MM.1S (cell line): Measurements from ENCODE around the gene FHIT.

Source experiments
- DNase-seq: peaks from one replicate; pipeline ENCODE4 v3.0.0-alpha.2; 2015
- H2AFZ ChIP-seq: fragments of 300-600 bp; sonication (generic); 2 replicates; pipeline ENCODE4 v1.6.0; 2016; ENCODE audit warnings: antibody characterized with exemption, low read length
- H3F3A ChIP-seq: fragments of 300-600 bp; sonication (generic); 2 replicates; pipeline ENCODE4 v1.6.1; 2016; ENCODE audit warnings: mild to moderate bottlenecking, antibody characterized with exemption, low read length, moderate library complexity, mixed read lengths; ENCODE audit not compliant: insufficient read depth
- H3K27ac ChIP-seq: fragments of 300-600 bp; sonication (generic); 2 replicates; pipeline ENCODE4 v1.5.1; 2016; ENCODE audit warnings: mild to moderate bottlenecking, low read length
- H3K27me3 ChIP-seq: fragments of 300-600 bp; sonication (generic); replicated peaks from 2 replicates; pipeline ENCODE4 v1.6.0; 2016; ENCODE audit warnings: low read length; ENCODE audit not compliant: insufficient read depth
- H3K36me3 ChIP-seq: fragments of 300-600 bp; sonication (generic); replicated peaks from 2 replicates; pipeline ENCODE4 v1.6.1; 2016; ENCODE audit warnings: mild to moderate bottlenecking, low read length, mixed read lengths; ENCODE audit not compliant: insufficient read depth
- H3K4me1 ChIP-seq: fragments of 300-600 bp; sonication (generic); 2 replicates; pipeline ENCODE4 v1.6.1; 2016; ENCODE audit warnings: low read length, mixed read lengths
- H3K4me2 ChIP-seq: fragments of 300-600 bp; sonication (generic); 2 replicates; pipeline ENCODE4 v1.6.0; 2016; ENCODE audit warnings: low read depth, low read length
- H3K4me3 ChIP-seq: fragments of 300-600 bp; sonication (generic); 2 replicates; pipeline ENCODE4 v1.5.1; 2016; ENCODE audit warnings: low read length, mixed read lengths
- H3K79me2 ChIP-seq: fragments of 300-600 bp; sonication (generic); 2 replicates; pipeline ENCODE4 v1.6.1; 2016; ENCODE audit warnings: mixed run types, low read length, mixed read lengths
- H3K9ac ChIP-seq: fragments of 300-600 bp; sonication (generic); 2 replicates; pipeline ENCODE4 v1.6.1; 2016; ENCODE audit warnings: low read length, mixed read lengths
- H3K9me2 ChIP-seq: fragments of 300-600 bp; sonication (generic); replicated peaks from 2 replicates; pipeline ENCODE4 v1.6.1; 2016; ENCODE audit warnings: mild to moderate bottlenecking, low read length, mixed read lengths; ENCODE audit not compliant: insufficient read depth
- H3K9me3 ChIP-seq: fragments of 300-600 bp; sonication (generic); replicated peaks from 2 replicates; pipeline ENCODE4 v1.6.1; 2016; ENCODE audit warnings: mild to moderate bottlenecking, low read length, mixed read lengths; ENCODE audit not compliant: insufficient read depth
- H4K20me1 ChIP-seq: fragments of 300-600 bp; sonication (generic); 2 replicates; pipeline ENCODE4 v1.6.1; 2016; ENCODE audit warnings: mild to moderate bottlenecking, low read length, moderate library complexity, mixed read lengths; ENCODE audit not compliant: insufficient read depth
- EZH2 ChIP-seq: fragments of 300-600 bp; sonication (generic); optimal IDR thresholded peaks from 2 replicates; pipeline ENCODE3; 2017; ENCODE audit warnings: low read depth, mild to moderate bottlenecking, antibody characterized with exemption, low read length, mixed read lengths
- EZH2phosphoT487 ChIP-seq: fragments of 300-600 bp; sonication (generic); IDR thresholded peaks from 2 replicates; pipeline ENCODE4 v1.6.1; 2018; ENCODE audit warnings: antibody characterized with exemption, low read length
- TF ChIP-seq, protein P1 (sequence below): fragments of 300-600 bp; sonication (generic); IDR thresholded peaks from 2 replicates; pipeline ENCODE4 v1.5.1; 2016; ENCODE audit warnings: antibody characterized with exemption, low read length, mixed read lengths

The FHIT gene

DNA sequence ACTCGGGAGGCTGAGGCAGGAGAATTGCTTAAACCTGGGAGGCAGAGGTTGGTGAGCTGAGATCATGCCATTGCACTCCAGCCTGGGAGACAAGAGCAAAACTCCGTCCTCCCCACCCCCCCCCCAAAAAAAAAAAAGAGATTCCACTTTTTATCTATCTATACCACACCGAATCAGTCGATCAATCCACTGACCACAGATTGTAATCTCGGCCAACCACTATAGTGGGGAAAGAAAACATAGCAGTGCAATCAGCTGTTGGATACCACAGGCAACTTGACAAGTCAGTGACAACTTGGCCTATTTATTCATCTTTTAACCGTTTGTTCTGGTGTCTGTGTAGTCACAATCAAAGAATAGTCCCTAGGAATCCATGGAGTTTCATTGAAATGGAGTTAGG, 299.2 kb downstream of the FHIT start:
- H3K27ac ChIP-seq: no peak overlapping the region
- no peak overlapping the region for H3K9ac ChIP-seq
- H3K4me3 ChIP-seq: no peak overlapping the region
- H3K79me2 ChIP-seq: no peaks in the 10 kb centered on the region
- no peaks in the 10 kb centered on the region for H3K4me1 ChIP-seq
- H3F3A ChIP-seq: no peaks in the 10 kb centered on the region
- no peak for DNase-seq
- H3K9me2 ChIP-seq: no peaks in the 10 kb centered on the region
- H4K20me1 ChIP-seq: no peaks in the 10 kb centered on the region
- TF ChIP-seq EZH2phosphoT487 (no peak), EZH2 (no peak)
- TF ChIP-seq, protein P1, sequence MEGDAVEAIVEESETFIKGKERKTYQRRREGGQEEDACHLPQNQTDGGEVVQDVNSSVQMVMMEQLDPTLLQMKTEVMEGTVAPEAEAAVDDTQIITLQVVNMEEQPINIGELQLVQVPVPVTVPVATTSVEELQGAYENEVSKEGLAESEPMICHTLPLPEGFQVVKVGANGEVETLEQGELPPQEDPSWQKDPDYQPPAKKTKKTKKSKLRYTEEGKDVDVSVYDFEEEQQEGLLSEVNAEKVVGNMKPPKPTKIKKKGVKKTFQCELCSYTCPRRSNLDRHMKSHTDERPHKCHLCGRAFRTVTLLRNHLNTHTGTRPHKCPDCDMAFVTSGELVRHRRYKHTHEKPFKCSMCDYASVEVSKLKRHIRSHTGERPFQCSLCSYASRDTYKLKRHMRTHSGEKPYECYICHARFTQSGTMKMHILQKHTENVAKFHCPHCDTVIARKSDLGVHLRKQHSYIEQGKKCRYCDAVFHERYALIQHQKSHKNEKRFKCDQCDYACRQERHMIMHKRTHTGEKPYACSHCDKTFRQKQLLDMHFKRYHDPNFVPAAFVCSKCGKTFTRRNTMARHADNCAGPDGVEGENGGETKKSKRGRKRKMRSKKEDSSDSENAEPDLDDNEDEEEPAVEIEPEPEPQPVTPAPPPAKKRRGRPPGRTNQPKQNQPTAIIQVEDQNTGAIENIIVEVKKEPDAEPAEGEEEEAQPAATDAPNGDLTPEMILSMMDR: no peak
- no peaks in the 10 kb centered on the region for H3K36me3 ChIP-seq
- H3K27me3 ChIP-seq: no peaks in the 10 kb centered on the region
- H3K9me3 ChIP-seq: no peaks in the 10 kb centered on the region
- no peak overlapping the region for H3K4me2 ChIP-seq
- H2AFZ ChIP-seq: no peak overlapping the region

DNA sequence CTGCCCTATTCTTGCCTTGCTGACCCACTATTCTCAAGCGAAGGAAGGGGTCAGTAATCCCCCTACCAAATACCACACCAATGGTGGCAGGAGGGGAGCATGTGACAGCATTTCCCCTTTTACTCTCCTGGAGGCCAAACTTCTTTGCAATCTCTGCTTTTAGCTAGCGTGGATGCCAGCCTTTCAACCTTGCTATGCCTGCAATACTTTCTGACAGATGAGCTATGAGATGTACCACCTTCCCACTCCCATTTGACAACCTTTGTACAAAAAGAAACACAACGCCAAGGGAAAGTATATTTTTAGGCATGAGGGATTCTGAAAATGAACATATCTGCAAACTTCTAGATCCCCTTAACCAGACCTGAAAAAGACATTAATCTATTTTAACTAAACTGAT, 302.1 kb downstream of the FHIT start:
- Histone ChIP-seq H3K4me2 (no peak overlapping the region), H3K27ac (no peak overlapping the region), H3K9ac (no peak overlapping the region), H3F3A (no peaks in the 10 kb centered on the region), H3K79me2 (no peaks in the 10 kb centered on the region), H3K4me3 (no peak overlapping the region), H2AFZ (no peak overlapping the region), H3K4me1 (no peaks in the 10 kb centered on the region), H3K9me3 (no peaks in the 10 kb centered on the region), H4K20me1 (no peaks in the 10 kb centered on the region), H3K9me2 (no peaks in the 10 kb centered on the region), H3K36me3 (no peaks in the 10 kb centered on the region), H3K27me3 (no peaks in the 10 kb centered on the region)
- DNase-seq: no peak
- TF ChIP-seq, protein P1: no peak
- TF ChIP-seq EZH2phosphoT487 (no peak), EZH2 (no peak)

GRCh38 chr3:60948488-60948887, 302.8 kb downstream of the FHIT start:
- Histone ChIP-seq H3K9ac (no peak overlapping the region), H3K4me2 (no peak overlapping the region), H3K79me2 (no peaks in the 10 kb centered on the region), H3K9me2 (no peaks in the 10 kb centered on the region), H2AFZ (no peak overlapping the region), H3K4me3 (no peak overlapping the region), H3K27me3 (no peaks in the 10 kb centered on the region), H4K20me1 (no peaks in the 10 kb centered on the region), H3K9me3 (no peaks in the 10 kb centered on the region), H3F3A (no peaks in the 10 kb centered on the region), H3K27ac (no peak overlapping the region), H3K36me3 (no peaks in the 10 kb centered on the region), H3K4me1 (no peaks in the 10 kb centered on the region)
- TF ChIP-seq, protein P1: no peak
- TF ChIP-seq EZH2phosphoT487 (no peak), EZH2 (no peak)
- no peak for DNase-seq
